GM19452 (cell line): ENCODE measurements around the gene GGCT.
A peak's percentile ranks its signal among the peaks of the same experiment; 100 is the strongest.

Experiments
- ATAC-seq: cut with Tn5 transposase; IDR thresholded peaks from one replicate; pipeline ENCODE4 v1.9.1; 2021; ENCODE audit not compliant: unreplicated experiment

Gene GGCT

GRCh38 chr7:30479202-30480120, 25.2 kb downstream of the GGCT start:
- ATAC-seq = no peak

- ATAC-seq = peak; percentile 91
Observed at GRCh38 chr7:30478349-30479201, 26.1 kb downstream of the GGCT start, which contains the start of gene NOD1. NOD1 (minus strand) TSS chr7:30478784; CDS start chr7:30456921, 21,863 bp downstream.

GRCh38 chr7:30476459-30477145, 28.0 kb downstream of the GGCT start:
- ATAC-seq = no peak

GRCh38 chr7:30475580-30475979, 29.0 kb downstream of the GGCT start:
- no peak for ATAC-seq

GRCh38 chr7:30474893-30475292, 29.7 kb downstream of the GGCT start:
- no peak for ATAC-seq

- no peak for ATAC-seq
Observed at GRCh38 chr7:30474485-30474884, 30.1 kb downstream of the GGCT start.

- ATAC-seq = no peak
Observed at GRCh38 chr7:30473903-30474302, 30.7 kb downstream of the GGCT start.

GRCh38 chr7:30472784-30473775, 31.5 kb downstream of the GGCT start:
- no peak for ATAC-seq

- ATAC-seq = no peak
Observed at GRCh38 chr7:30472081-30472783, 32.4 kb downstream of the GGCT start.

GRCh38 chr7:30471205-30471604, 33.4 kb downstream of the GGCT start:
- ATAC-seq = no peak

- ATAC-seq = no peak
Observed at GRCh38 chr7:30470771-30471170, 33.9 kb downstream of the GGCT start.

- no peak for ATAC-seq
Observed at GRCh38 chr7:30470163-30470770, 34.4 kb downstream of the GGCT start.

GRCh38 chr7:30469303-30469702, 35.3 kb downstream of the GGCT start:
- no peak for ATAC-seq

GRCh38 chr7:30468791-30469190, 35.8 kb downstream of the GGCT start:
- no peak for ATAC-seq

- no peak for ATAC-seq
Observed at GRCh38 chr7:30468041-30468440, 36.6 kb downstream of the GGCT start.

- ATAC-seq = no peak
Observed at GRCh38 chr7:30467271-30467670, 37.4 kb downstream of the GGCT start.

GRCh38 chr7:30466266-30466665, 38.4 kb downstream of the GGCT start:
- ATAC-seq = no peak

- ATAC-seq = no peak
Observed at GRCh38 chr7:30465811-30466180, 38.8 kb downstream of the GGCT start.
